ENCODE data around the gene UNK. TPM values are rescaled to one million over a fixed set of nuclear protein-coding genes. Genes with fewer than 3 reads are reported as not detected.

The UNK gene
- polyA plus RNA-seq, 2 of the 4 experiments (the other 2 are of a cell fraction), result 27.0 to 34.5 TPM

DNA sequence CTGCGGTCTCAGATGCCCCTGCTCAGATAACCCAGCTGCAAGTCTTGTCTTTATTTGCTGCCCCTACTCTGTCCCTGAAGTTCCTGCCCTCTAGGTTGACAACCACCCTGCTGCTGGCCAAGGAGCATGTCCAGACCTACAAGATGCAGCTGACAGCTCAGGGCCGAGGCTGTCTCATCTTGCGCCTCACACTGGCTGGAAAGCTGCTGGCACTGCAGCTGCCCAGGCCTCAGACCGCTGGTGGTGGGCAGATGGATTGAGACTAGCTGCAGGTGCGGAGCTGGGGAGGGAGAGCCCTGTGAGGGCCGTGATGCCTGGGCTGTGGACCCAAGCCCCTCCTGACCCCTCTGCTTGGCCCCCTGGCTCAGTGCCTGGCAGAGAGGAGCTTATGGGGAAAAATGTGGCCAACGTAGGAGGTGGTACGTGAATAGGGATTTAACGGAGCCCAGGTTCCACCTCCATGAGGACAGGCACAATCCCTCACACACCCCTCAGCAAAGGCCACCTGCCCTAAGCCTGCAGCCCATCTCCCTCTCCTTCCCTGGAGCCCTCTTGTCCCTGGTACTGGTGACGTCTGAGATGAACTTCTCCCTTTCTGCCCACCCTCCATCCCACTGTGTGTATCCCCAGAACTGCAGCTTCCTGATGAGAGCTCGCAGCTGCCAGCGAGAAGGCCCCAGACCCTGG, 11.3 kb upstream of the UNK start:
- no peak for TF ChIP-seq POLR2A (IDR thresholded peaks at IDR 0.05; ENCODE audit: low read length)
- peak; percentile 67; the same call in 1 of the 2 replicates for TF ChIP-seq POLR2AphosphoS2 (conservative IDR thresholded peaks at IDR 0.05; ENCODE audit: low read length)
- no peak for FAIRE-seq
- no peak for DNase-seq (ENCODE audit: low read depth in 1 of 2, low spot score in 1 of 2)
- no peak overlapping the region for H3K27ac ChIP-seq
- H3K9me3 ChIP-seq, result no peaks in the 10 kb centered on the region
- CTCF ChIA-PET, result interaction anchor here (0.7 to 9.7 kb wide), 16 partner anchors 10 to 140 kb away, joined by 3 to 131 read pairs (median 5); partner anchors contain the start of genes GALK1, SMIM5, TRIM65 and UNK
- H3K4me1 ChIP-seq, result peaks cover 13% of the 10 kb centered on the region
- no peak overlapping the region for H3K4me3 ChIP-seq
- POLR2A ChIA-PET, result interaction anchor here (1.0 kb wide), 2 partner anchors 10 to 83 kb away, joined by 3 to 4 read pairs; no protein-coding TSS in a partner anchor
- no peak overlapping the region for H3K4me2 ChIP-seq
- 88% methylated on average over 12 of the region's 12 CpGs for WGBS (ENCODE audit: missing lambda C conversion rate)
- peak; percentile 25 to 40; a peak in 5 of 6 replicates for ATAC-seq

- TF ChIP-seq MAX (IDR thresholded peaks at IDR 0.05) (no peak), HOXA7 (CRISPR knock-in tag; IDR thresholded peaks at IDR 0.05) (no peak), KDM5A (IDR thresholded peaks at IDR 0.05) (no peak), HDAC2 (IDR thresholded peaks at IDR 0.05) (no peak), FOXS1 (CRISPR knock-in tag; IDR thresholded peaks at IDR 0.05) (no peak), ZSCAN20 (CRISPR knock-in tag; IDR thresholded peaks at IDR 0.05) (no peak), SMC3 (IDR thresholded peaks at IDR 0.05) (no peak), TFCP2L1 (CRISPR knock-in tag; IDR thresholded peaks at IDR 0.05) (no peak), RARB (CRISPR knock-in tag; IDR thresholded peaks at IDR 0.05) (no peak), CHD4 (IDR thresholded peaks at IDR 0.05; ENCODE audit: borderline replicate concordance) (no peak), HOXB13 (CRISPR knock-in tag; IDR thresholded peaks at IDR 0.05; ENCODE audit: low read depth) (no peak), KDM1A (IDR thresholded peaks at IDR 0.05; ENCODE audit: low read depth) (no peak), NR3C1 (IDR thresholded peaks at IDR 0.05) (no peak), CHD2 (IDR thresholded peaks at IDR 0.05; ENCODE audit: low read length, partially characterized antibody) (no peak)
- ChIA-PET CTCF (interaction anchor here (0.7 to 9.7 kb wide), 16 partner anchors 10 to 140 kb away, joined by 3 to 131 read pairs (median 6); partner anchors contain the start of genes GALK1, TRIM65 and UNK), POLR2A (interaction anchor here (2.5 to 4.2 kb wide), 2 partner anchors 9 to 10 kb away, joined by 10 to 40 read pairs; partner anchors contain the start of genes GALK1 and UNK)
Observed at GRCh38 chr17:75773808-75774470, 10.7 kb upstream of the UNK start.

GRCh38 chr17:75774471-75774990, 10.1 kb upstream of the UNK start:
- ChIA-PET POLR2A (interaction anchor here (0.9 to 4.2 kb wide), 4 partner anchors 9 to 128 kb away, joined by 3 to 40 read pairs (median 7); partner anchors contain the start of genes GALK1 and UNK), CTCF (interaction anchor here (1.0 to 9.7 kb wide), 10 partner anchors 9 to 140 kb away, joined by 3 to 131 read pairs (median 6); partner anchors contain the start of genes GALK1 and UNK)
- H3K4me3 ChIP-seq, result no peak overlapping the region
- DNase-seq (ENCODE audit: low read depth in 1 of 2, low spot score in 1 of 2) (no peak), FAIRE-seq (no peak), ATAC-seq (peak; percentile 22 to 30)
- WGBS (ENCODE audit: missing lambda C conversion rate), result 89% methylated on average over 4 of the region's 4 CpGs
- no peak overlapping the region for H3K27ac ChIP-seq
- peaks cover 13% of the 10 kb centered on the region for H3K4me1 ChIP-seq
- H3K4me2 ChIP-seq, result no peak overlapping the region
- H3K9me3 ChIP-seq, result no peaks in the 10 kb centered on the region
- TF ChIP-seq NPAS2 (CRISPR knock-in tag; IDR thresholded peaks at IDR 0.05; ENCODE audit: borderline replicate concordance) (no peak), CEBPB (IDR thresholded peaks at IDR 0.05) (no peak), EHF (CRISPR knock-in tag; IDR thresholded peaks at IDR 0.05) (no peak), EP300 (IDR thresholded peaks at IDR 0.05) (no peak), POLR2A (IDR thresholded peaks at IDR 0.05; ENCODE audit: low read length) (no peak), MAFK (IDR thresholded peaks at IDR 0.05; ENCODE audit: partially characterized antibody) (no peak), TFCP2L1 (CRISPR knock-in tag; IDR thresholded peaks at IDR 0.05) (no peak), PHF8 (IDR thresholded peaks at IDR 0.05; ENCODE audit: borderline replicate concordance, low read depth) (no peak), SMC3 (IDR thresholded peaks at IDR 0.05) (no peak), BCL3 (IDR thresholded peaks at IDR 0.05) (no peak), MYC (IDR thresholded peaks at IDR 0.05; ENCODE audit: borderline replicate concordance, low read length) (no peak), ESRRA (IDR thresholded peaks at IDR 0.05; ENCODE audit: borderline replicate concordance, low read length) (no peak), FOSB (CRISPR knock-in tag; IDR thresholded peaks at IDR 0.05) (no peak), MAZ (IDR thresholded peaks at IDR 0.05; ENCODE audit: borderline replicate concordance, low read depth, low read length) (no peak), ZC3H11A (IDR thresholded peaks at IDR 0.05) (no peak), NFE2L2 (conservative IDR thresholded peaks at IDR 0.05; ENCODE audit: low read length) (no peak)

More at GRCh38 chr17:75773808-75774470, 10.7 kb upstream of the UNK start:
- H3K4me1 ChIP-seq, result peaks cover 13% of the 10 kb centered on the region
- H3K9me3 ChIP-seq, result no peaks in the 10 kb centered on the region
- no peak overlapping the region for H3K4me3 ChIP-seq
- H3K27ac ChIP-seq, result no peak overlapping the region
- no peak overlapping the region for H3K4me2 ChIP-seq
- FAIRE-seq (no peak), DNase-seq (ENCODE audit: low read depth in 1 of 2, low spot score in 1 of 2) (no peak), ATAC-seq (peak; percentile 27 to 47)
- WGBS (ENCODE audit: missing lambda C conversion rate), result 84% methylated on average over 14 of the region's 15 CpGs
